Measurements from ENCODE around the gene PRKCZ.

GRCh38 chr1:2024887-2025286 is 25.3 kb upstream of the PRKCZ start:
- TF ChIP-seq, protein P1, sequence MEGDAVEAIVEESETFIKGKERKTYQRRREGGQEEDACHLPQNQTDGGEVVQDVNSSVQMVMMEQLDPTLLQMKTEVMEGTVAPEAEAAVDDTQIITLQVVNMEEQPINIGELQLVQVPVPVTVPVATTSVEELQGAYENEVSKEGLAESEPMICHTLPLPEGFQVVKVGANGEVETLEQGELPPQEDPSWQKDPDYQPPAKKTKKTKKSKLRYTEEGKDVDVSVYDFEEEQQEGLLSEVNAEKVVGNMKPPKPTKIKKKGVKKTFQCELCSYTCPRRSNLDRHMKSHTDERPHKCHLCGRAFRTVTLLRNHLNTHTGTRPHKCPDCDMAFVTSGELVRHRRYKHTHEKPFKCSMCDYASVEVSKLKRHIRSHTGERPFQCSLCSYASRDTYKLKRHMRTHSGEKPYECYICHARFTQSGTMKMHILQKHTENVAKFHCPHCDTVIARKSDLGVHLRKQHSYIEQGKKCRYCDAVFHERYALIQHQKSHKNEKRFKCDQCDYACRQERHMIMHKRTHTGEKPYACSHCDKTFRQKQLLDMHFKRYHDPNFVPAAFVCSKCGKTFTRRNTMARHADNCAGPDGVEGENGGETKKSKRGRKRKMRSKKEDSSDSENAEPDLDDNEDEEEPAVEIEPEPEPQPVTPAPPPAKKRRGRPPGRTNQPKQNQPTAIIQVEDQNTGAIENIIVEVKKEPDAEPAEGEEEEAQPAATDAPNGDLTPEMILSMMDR (IDR thresholded peaks at IDR 0.05): no peak
- no peak for TF ChIP-seq POLR2A (IDR thresholded peaks at IDR 0.05)

Data from heart left ventricle (tissue), 13 donors.